ENCODE results near the gene CT47C1.

GRCh38 chrX:119075270-119076025 lies 2.7 kb downstream of the CT47C1 start:
- TF ChIP-seq CTCF (IDR thresholded peaks at IDR 0.05; ENCODE audit: low read length) = no peak
- no peak for TF ChIP-seq EZH2 (IDR thresholded peaks at IDR 0.05; ENCODE audit: borderline replicate concordance, low read length)
